Endothelial cell of umbilical vein (primary cell): Measurements from ENCODE around the gene TWIST2. TPM values are rescaled to one million over a fixed set of nuclear protein-coding genes. Genes with fewer than 3 reads are reported as not detected.

Experiments used
- BruUV-seq: library from RNA; stranded (reverse); fragments of 400-500 nt; replicated peaks from 2 replicates; lab custom pipeline; 2021; lab: Mats Ljungman, UMichigan
- CTCF ChIA-PET: fragments of 300-600, 350-600 bp; sonication (Branson Sonifier 250); formaldehyde crosslinking; loops from one replicate; lab custom pipeline; 2021; ENCODE audit warnings: antibody characterized with exemption, inconsistent platforms; lab: Charles Lee
- POLR2A ChIA-PET: fragments of 300-600, 350-600 bp; sonication (Branson Sonifier 250); formaldehyde crosslinking; loops from one replicate; lab custom pipeline; 2021; ENCODE audit warnings: antibody characterized with exemption, inconsistent platforms; lab: Charles Lee
- DNase-seq: peaks from one replicate; pipeline ENCODE4 v3.0.0-alpha.2; 2011; ENCODE audit warnings: low read depth, low spot score
- FAIRE-seq: peaks from 2 replicates; lab custom pipeline; 2011; peaks lifted over from hg19 to GRCh38; lab: Jason Lieb, UNC
- H2AFZ ChIP-seq: 2 replicates; pipeline ENCODE4 v1.6.0; 2012; ENCODE audit warnings: low read depth, low read length, control low read depth, inconsistent platforms
- H3K27ac ChIP-seq: 2 replicates; pipeline ENCODE4 v1.5.1; 2011; ENCODE audit warnings: low read depth, mild to moderate bottlenecking, control low read depth, low read length, moderate library complexity; ENCODE audit not compliant: insufficient read depth
- H3K27me3 ChIP-seq, 2 experiments: 2 replicates each; pipeline versions ENCODE4 v1.6.0 to v1.6.1; 2011; ENCODE audit warnings: low read length in 2 of 2, mixed read lengths in 1 of 2; ENCODE audit not compliant: control insufficient read depth in 2 of 2, insufficient read depth in 2 of 2
- H3K36me3 ChIP-seq, 2 experiments: 2 replicates in 1 of 2; 3 replicates in 1 of 2; pipeline ENCODE4 v1.5.1; 2011; ENCODE audit warnings: low read length in 2 of 2, mild to moderate bottlenecking in 1 of 2, moderate library complexity in 1 of 2; ENCODE audit not compliant: control insufficient read depth in 2 of 2, insufficient read depth in 2 of 2; ENCODE audit errors: extremely low read depth in 1 of 2
- H3K4me1 ChIP-seq: 3 replicates; pipeline ENCODE4 v1.5.1; 2011; ENCODE audit warnings: mild to moderate bottlenecking, low read length; ENCODE audit not compliant: control insufficient read depth, insufficient read depth; ENCODE audit errors: extremely low read depth
- H3K4me2 ChIP-seq: 2 replicates; pipeline ENCODE4 v1.6.1; 2011; ENCODE audit warnings: low read length, control low read depth, mixed read lengths; ENCODE audit not compliant: insufficient read depth
- H3K4me3 ChIP-seq, 3 experiments: fragments of 200-600 bp in 1 of 3; sonication (generic), shearing (Covaris generic) in 1 of 3; replicated peaks in 1 of 3; 2 replicates each; pipeline ENCODE4 v1.5.1; 2011 to 2016; ENCODE audit warnings: control low read depth in 3 of 3, low read length in 3 of 3, mild to moderate bottlenecking in 2 of 3, inconsistent platforms in 1 of 3, low read depth in 1 of 3, moderate library complexity in 1 of 3; ENCODE audit not compliant: insufficient read depth in 1 of 3
- H3K79me2 ChIP-seq: 2 replicates; pipeline ENCODE4 v1.6.0; 2012; ENCODE audit warnings: low read length, inconsistent platforms; ENCODE audit not compliant: control insufficient read depth, insufficient read depth
- H3K9ac ChIP-seq: replicated peaks from 2 replicates; pipeline ENCODE3; 2011; ENCODE audit warnings: low read length, control low read depth; ENCODE audit not compliant: insufficient read depth; ENCODE audit errors: extremely low read depth
- H3K9me1 ChIP-seq: replicated peaks from 3 replicates; pipeline ENCODE4 v1.6.0; 2011; ENCODE audit warnings: mild to moderate bottlenecking, low read length; ENCODE audit not compliant: control insufficient read depth, insufficient read depth; ENCODE audit errors: extremely low read depth
- H3K9me3 ChIP-seq: replicated peaks from 2 replicates; pipeline ENCODE4 v1.5.1; 2012; ENCODE audit warnings: low read length, inconsistent platforms; ENCODE audit not compliant: control insufficient read depth, insufficient read depth
- H4K20me1 ChIP-seq: replicated peaks from 2 replicates; pipeline ENCODE3; 2011; ENCODE audit warnings: mild to moderate bottlenecking, low read length; ENCODE audit not compliant: control insufficient read depth, insufficient read depth; ENCODE audit errors: extremely low read depth
- CTCF ChIP-seq, 2 donors: IDR thresholded peaks; 1 replicate in 1 of 2; 2 replicates in 1 of 2; pipeline ENCODE4 v1.5.1; 2011; ENCODE audit warnings: low read length in 2 of 2, mild to moderate bottlenecking in 2 of 2, moderate library complexity in 2 of 2, control low read depth in 1 of 2, inconsistent platforms in 1 of 2, low read depth in 1 of 2; ENCODE audit not compliant: insufficient read depth in 1 of 2; ENCODE audit errors: extremely low read depth in 1 of 2
- EZH2 ChIP-seq: IDR thresholded peaks from 2 replicates; pipeline ENCODE4 v1.6.1; 2012; ENCODE audit warnings: borderline replicate concordance, low read depth, mild to moderate bottlenecking, moderate library complexity, low read length, inconsistent platforms; ENCODE audit not compliant: severe bottlenecking
- FOS ChIP-seq: IDR thresholded peaks from 2 replicates; pipeline ENCODE4 v1.6.1; 2011; ENCODE audit warnings: mild to moderate bottlenecking, low read length, moderate library complexity, borderline replicate concordance; ENCODE audit not compliant: insufficient read depth
- GATA2 ChIP-seq: IDR thresholded peaks from 2 replicates; pipeline ENCODE4 v1.7.0; 2011; ENCODE audit warnings: low read depth, mild to moderate bottlenecking, moderate library complexity, mixed read lengths, low read length; ENCODE audit not compliant: insufficient read length, insufficient read depth
- JUN ChIP-seq: IDR thresholded peaks from 2 replicates; pipeline ENCODE4 v1.6.1; 2011; ENCODE audit warnings: borderline replicate concordance, low read depth; ENCODE audit not compliant: insufficient read length, insufficient read depth
- MAX ChIP-seq: IDR thresholded peaks from 2 replicates; pipeline ENCODE4 v1.6.1; 2011; ENCODE audit not compliant: insufficient read depth, insufficient read length
- MYC ChIP-seq: IDR thresholded peaks from one replicate; pipeline ENCODE4 v1.6.1; 2011; ENCODE audit warnings: mild to moderate bottlenecking, low read depth, low read length
- POLR2A ChIP-seq: IDR thresholded peaks from 2 replicates; pipeline ENCODE4 v1.6.1; 2012; ENCODE audit warnings: low read depth, mild to moderate bottlenecking, control low read depth, low read length
- POLR2AphosphoS5 ChIP-seq: IDR thresholded peaks from 2 replicates; pipeline ENCODE4 v1.6.1; 2012; ENCODE audit warnings: low read depth, mild to moderate bottlenecking, control low read depth, low read length, moderate library complexity; ENCODE audit not compliant: insufficient read depth
- dilution Hi-C: fragments of 300-500 bp; cut with MboI; formaldehyde crosslinking; loops from one replicate; pipeline ENCODE4 v1.15.0; 2019; ENCODE audit warnings: low sequenced_read_pairs; ENCODE audit not compliant: extremely low pct_ligation_motif_present
- intact Hi-C: fragments of 100-400 bp; cut with micrococcal nuclease; formaldehyde crosslinking; loops from one replicate; pipeline ENCODE4 v1.10.0; 2022
- polyA plus RNA-seq, 4 experiments: library from polyadenylated mRNA; depleted of rRNA in 3 of 4; stranded (reverse) in 3 of 4; unstranded in 1 of 4; fragments of >200 nt; gene quantifications; 2 replicates each; pipeline versions ENCODE4 v1.2.1 to v1.2.3, GENCODE V29; 2011 to 2012; ENCODE audit warnings: missing spikeins in 1 of 4
- total RNA-seq: library from RNA; stranded (reverse); gene quantifications from 2 replicates; pipeline ENCODE4 v1.2.3, GENCODE V29; 2021

The TWIST2 gene
- total and polyA plus RNA-seq, 2 donors (not counting 3 experiments of a cell fraction or from before 2014, with no cell fraction given) = 2.3 to 3.4 TPM

DNA sequence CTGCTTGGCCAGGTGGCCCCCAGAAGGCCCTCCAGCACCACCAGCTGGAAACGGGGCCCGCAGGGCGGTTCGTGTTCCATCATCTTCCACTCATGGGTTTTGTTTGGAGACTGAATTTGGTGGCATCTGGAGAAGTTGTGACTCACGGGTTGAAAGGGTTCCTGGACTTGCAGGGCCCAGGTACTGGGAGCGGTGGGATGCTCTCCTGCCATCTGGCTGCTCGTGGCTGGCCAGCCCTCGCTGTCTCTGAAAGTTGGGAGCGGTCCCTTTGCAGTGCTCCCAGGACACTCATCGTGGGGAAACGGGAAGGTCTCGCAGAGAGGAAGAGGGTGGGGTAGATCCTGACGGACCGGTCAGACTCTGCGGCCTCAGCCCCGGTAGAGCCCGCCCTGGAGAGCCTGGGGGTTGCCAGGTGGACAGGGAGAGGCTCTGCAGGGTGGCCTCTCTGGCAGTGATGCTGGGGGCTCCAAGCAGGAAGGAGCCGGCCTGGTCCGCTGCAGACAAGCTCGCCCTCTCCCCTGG, 47.5 kb downstream of the TWIST2 start:
- no peak for DNase-seq
- POLR2A ChIA-PET = no interaction called here
- dilution Hi-C loops = no loop called here

GRCh38 chr2:238895891-238896600, 48.2 kb downstream of the TWIST2 start:
- no TSS peak for BruUV-seq
- Histone ChIP-seq H3K36me3 (no peaks in the 10 kb centered on the region), H3K4me3 (no peak overlapping the region), H2AFZ (peak overlapping the region; percentile 89), H3K4me2 (no peak overlapping the region), H3K79me2 (no peaks in the 10 kb centered on the region), H3K9me1 (no peaks in the 10 kb centered on the region), H3K27me3 (no peaks in the 10 kb centered on the region), H3K27ac (peak overlapping the region; percentile 30), H3K9ac (no peak overlapping the region), H3K4me1 (peaks cover 12% of the 10 kb centered on the region), H4K20me1 (no peaks in the 10 kb centered on the region), H3K9me3 (no peaks in the 10 kb centered on the region)
- DNase-seq (peak; percentile 81), FAIRE-seq (no peak)
- dilution Hi-C loops = no loop called here
- intact Hi-C loops = loop anchor here (1.0 kb wide), 2 partner anchors 32 to 48 kb away; partner anchors contain the start of gene TWIST2
- POLR2A ChIA-PET = no interaction called here
- TF ChIP-seq CTCF (IDR thresholded peaks at IDR 0.05; ENCODE audit: extremely low read depth in 1 of 2, insufficient read depth in 1 of 2, low read depth in 1 of 2, low read length in 2 of 2) (no peak), EZH2 (no peak), MAX (no peak), POLR2A (no peak), FOS (peak; percentile 76), POLR2AphosphoS5 (peak; percentile 54), MYC (no peak), GATA2 (no peak), JUN (peak; percentile 53)
- CTCF ChIA-PET = interaction anchor here (3.2 kb wide), 1 partner anchor 21 kb away, joined by 9 read pairs; no protein-coding TSS in a partner anchor

More for the DNA sequence above, 47.5 kb downstream of the TWIST2 start:
- Histone ChIP-seq H3K4me2 (no peak overlapping the region), H3K4me1 (peaks cover 12% of the 10 kb centered on the region), H3K27ac (peak overlapping the region; percentile 30), H4K20me1 (no peaks in the 10 kb centered on the region), H3K36me3 (no peaks in the 10 kb centered on the region), H3K27me3 (no peaks in the 10 kb centered on the region), H3K79me2 (no peaks in the 10 kb centered on the region), H3K9ac (no peak overlapping the region), H3K4me3 (no peak overlapping the region), H3K9me1 (no peaks in the 10 kb centered on the region), H3K9me3 (no peaks in the 10 kb centered on the region), H2AFZ (peak overlapping the region; percentile 89)
- no peak for TF ChIP-seq EZH2
- TF ChIP-seq FOS = no peak
- TF ChIP-seq JUN = no peak
- CTCF ChIA-PET = interaction anchor here (3.2 kb wide), 1 partner anchor 20 kb away, joined by 9 read pairs; no protein-coding TSS in a partner anchor
- no peak for FAIRE-seq
- intact Hi-C loops = no loop called here
- BruUV-seq = no TSS peak
